ENCODE measurements around the gene CERS3.

Gene CERS3

DNA sequence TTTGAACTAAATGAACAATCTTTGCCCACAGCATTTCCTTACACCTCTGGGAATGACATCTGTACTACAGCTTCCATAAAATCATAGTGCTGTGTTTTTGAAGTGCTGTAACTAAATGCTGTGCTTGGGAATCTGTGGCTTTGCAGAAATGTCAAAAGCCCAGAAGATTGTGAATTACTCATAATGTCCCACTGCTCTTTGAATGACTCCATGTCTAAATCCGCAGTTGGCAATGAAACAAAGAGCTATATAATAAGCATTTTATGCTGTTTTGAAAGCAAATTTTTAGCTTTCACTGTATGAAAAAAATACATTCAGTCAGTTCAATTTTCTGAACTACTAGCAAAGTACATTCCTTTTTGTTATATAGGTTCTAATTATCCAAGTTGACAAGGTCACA, 98.3 kb downstream of the CERS3 start:
- DNase-seq (ENCODE audit: low spot score) = no peak
- in situ Hi-C loops (cut with MboI; ENCODE audit: low sequenced_read_pairs, unreplicated experiment) = no loop called here
- TF ChIP-seq, protein P1, sequence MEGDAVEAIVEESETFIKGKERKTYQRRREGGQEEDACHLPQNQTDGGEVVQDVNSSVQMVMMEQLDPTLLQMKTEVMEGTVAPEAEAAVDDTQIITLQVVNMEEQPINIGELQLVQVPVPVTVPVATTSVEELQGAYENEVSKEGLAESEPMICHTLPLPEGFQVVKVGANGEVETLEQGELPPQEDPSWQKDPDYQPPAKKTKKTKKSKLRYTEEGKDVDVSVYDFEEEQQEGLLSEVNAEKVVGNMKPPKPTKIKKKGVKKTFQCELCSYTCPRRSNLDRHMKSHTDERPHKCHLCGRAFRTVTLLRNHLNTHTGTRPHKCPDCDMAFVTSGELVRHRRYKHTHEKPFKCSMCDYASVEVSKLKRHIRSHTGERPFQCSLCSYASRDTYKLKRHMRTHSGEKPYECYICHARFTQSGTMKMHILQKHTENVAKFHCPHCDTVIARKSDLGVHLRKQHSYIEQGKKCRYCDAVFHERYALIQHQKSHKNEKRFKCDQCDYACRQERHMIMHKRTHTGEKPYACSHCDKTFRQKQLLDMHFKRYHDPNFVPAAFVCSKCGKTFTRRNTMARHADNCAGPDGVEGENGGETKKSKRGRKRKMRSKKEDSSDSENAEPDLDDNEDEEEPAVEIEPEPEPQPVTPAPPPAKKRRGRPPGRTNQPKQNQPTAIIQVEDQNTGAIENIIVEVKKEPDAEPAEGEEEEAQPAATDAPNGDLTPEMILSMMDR (IDR thresholded peaks at IDR 0.05; ENCODE audit: borderline replicate concordance, control extremely low read depth, extremely low read depth, insufficient read depth, missing control alignments) = no peak

DNA sequence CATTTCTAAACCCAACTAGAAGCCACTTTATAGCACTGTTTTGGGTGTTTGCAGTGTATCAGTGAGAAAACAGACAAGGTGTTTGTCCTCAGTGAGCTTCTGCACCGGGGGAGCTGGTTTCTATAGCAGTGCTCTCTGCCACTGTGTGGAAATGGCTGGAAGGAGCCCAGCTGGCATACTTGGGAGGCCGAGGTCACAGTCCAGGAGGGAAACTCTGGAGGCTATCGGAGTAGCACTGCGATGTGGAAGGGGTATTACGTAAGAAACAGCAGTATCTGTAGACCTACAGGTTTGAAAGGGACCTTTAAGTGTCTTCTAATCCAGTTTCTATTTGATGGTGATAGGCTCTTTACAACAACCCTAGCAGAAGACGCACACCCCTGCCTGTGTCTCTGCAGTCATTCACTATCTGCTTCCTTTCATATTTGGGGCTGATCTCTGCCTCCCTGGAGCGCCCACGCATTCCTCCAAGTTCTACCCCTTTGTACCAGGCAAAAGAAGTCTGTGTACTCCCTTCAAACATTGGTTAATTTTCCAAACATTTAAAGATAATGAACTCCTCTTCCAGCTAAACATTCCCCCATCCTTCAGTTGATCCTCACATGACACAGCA, 99.5 kb downstream of the CERS3 start:
- in situ Hi-C loops (cut with MboI; ENCODE audit: low sequenced_read_pairs, unreplicated experiment) = no loop called here
- DNase-seq (ENCODE audit: low spot score) = no peak
- TF ChIP-seq, protein P1 (IDR thresholded peaks at IDR 0.05; ENCODE audit: borderline replicate concordance, control extremely low read depth, extremely low read depth, insufficient read depth, missing control alignments) = no peak

DNA sequence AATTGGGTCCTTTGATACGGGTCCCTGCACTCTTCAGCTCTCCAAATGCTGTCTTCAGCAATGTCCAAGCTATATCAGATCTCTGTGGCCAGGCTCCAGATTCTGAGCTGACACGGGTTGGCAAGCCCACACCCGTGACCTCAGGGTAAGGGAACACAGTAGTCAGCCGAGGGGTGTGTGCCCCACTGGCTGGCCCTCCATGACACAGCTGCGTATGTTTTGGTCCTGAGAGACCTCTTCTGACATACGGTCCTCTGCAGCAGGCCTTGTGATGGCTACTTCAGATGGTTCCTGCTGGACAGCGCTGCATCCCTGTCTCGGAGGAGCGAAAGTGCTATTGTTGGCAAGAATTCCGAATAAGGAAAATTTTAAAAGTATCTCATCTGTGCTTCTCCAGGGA, 101.8 kb downstream of the CERS3 start:
- no peak for DNase-seq (ENCODE audit: low spot score)
- in situ Hi-C loops (cut with MboI; ENCODE audit: low sequenced_read_pairs, unreplicated experiment) = no loop called here
- TF ChIP-seq, protein P1 (IDR thresholded peaks at IDR 0.05; ENCODE audit: borderline replicate concordance, control extremely low read depth, extremely low read depth, insufficient read depth, missing control alignments) = no peak

DNA sequence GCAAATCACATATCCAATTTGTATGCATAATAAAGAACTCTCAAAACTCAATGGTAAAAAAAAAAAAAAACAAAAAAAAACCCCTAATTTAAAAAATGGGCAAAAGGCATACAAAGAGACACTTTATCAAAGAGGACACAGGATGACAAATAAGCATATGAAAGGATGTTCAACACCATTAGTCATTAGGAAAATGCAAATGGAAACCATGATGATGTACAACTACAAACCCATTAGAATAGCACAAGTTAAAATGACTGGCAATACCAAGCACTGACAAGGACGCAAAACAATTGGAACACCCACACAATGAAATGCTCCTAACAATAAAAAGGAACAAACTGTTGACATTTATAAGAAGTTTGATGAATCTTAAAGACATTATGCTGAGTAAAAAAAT, 123.6 kb downstream of the CERS3 start:
- DNase-seq (ENCODE audit: low spot score) = no peak
- TF ChIP-seq, protein P1 (IDR thresholded peaks at IDR 0.05; ENCODE audit: borderline replicate concordance, control extremely low read depth, extremely low read depth, insufficient read depth, missing control alignments) = no peak
- in situ Hi-C loops (cut with MboI; ENCODE audit: low sequenced_read_pairs, unreplicated experiment) = no loop called here

DNA sequence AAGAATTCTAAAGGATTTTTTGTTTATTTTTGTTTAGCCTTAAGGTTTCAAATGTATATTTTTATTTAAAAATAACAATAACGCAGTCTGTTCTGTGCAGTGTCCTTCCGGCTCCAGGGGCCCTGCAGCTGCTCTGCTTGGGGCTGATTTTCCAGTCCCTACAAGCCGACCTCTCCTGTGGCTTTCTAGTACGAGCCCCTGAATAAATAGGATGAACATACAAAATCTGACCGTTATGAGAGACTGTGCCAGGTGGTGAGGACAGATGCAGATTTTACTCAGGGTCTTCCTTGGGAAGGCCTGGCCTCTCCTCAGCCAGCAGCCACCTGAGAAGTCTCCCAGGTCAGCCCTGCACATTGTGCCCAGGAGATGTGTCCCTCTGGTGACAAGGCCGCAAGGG, 127.8 kb downstream of the CERS3 start:
- TF ChIP-seq, protein P1 (IDR thresholded peaks at IDR 0.05; ENCODE audit: borderline replicate concordance, control extremely low read depth, extremely low read depth, insufficient read depth, missing control alignments) = no peak
- DNase-seq (ENCODE audit: low spot score) = no peak
- in situ Hi-C loops (cut with MboI; ENCODE audit: low sequenced_read_pairs, unreplicated experiment) = no loop called here

DNA sequence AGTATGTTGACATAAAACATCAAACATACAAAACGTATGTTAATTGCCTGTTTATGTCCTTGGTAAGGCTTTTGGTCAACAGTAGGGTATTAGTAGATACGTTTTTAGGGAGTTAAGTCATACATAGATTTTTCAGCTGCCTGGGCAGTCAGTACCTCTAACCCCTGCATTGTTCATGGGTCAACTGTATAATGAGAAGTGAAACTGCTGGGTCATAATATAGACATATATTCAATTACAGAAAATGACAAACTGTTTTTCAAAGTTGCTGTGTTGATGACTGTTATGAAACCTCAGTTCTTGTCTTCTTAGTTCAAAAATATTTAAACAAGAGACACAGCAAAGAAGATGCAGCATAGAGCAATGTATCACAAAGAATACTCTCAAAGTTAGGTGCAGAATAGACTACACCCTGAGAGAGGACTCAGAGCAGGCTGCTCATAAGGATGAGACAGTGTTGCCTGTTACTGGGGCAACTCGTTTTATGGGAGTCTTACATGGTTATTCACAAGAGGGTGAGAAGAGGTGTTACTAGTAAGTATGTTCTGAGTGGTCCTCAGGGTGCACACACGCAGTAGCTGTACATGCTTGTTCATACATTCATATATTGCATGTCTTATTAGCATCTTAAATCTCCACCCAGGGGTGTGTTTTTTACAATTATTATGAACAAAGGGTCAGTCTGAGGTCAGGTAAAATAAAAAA, 133.9 kb downstream of the CERS3 start:
- in situ Hi-C loops (cut with MboI; ENCODE audit: low sequenced_read_pairs, unreplicated experiment) = no loop called here
- TF ChIP-seq, protein P1 (IDR thresholded peaks at IDR 0.05; ENCODE audit: borderline replicate concordance, control extremely low read depth, extremely low read depth, insufficient read depth, missing control alignments) = no peak
- no peak for DNase-seq (ENCODE audit: low spot score)

Data from GM13976 (cell line).